Mucosa of stomach (tissue), 1 donor: ENCODE data around the gene UNC5B.
A peak's percentile ranks its signal among the peaks of the same experiment; 100 is the strongest.

ENCODE experiments used
- H3K27me3 ChIP-seq: one replicate; pipeline ENCODE4 v1.7.0; 2013; ENCODE audit warnings: mild to moderate bottlenecking, low read length; ENCODE audit not compliant: control insufficient read depth, insufficient read depth
- H3K36me3 ChIP-seq: one replicate; pipeline ENCODE4 v1.7.0; 2013; ENCODE audit warnings: low read length; ENCODE audit not compliant: control insufficient read depth, insufficient read depth
- H3K4me1 ChIP-seq: one replicate; pipeline ENCODE4 v1.7.0; 2013; ENCODE audit warnings: mild to moderate bottlenecking, low read length; ENCODE audit not compliant: control insufficient read depth, insufficient read depth
- H3K4me3 ChIP-seq: one replicate; pipeline ENCODE4 v1.7.0; 2013; ENCODE audit warnings: low read length
- H3K9ac ChIP-seq: one replicate; pipeline ENCODE4 v1.7.0; 2013; ENCODE audit warnings: mild to moderate bottlenecking, low read length, moderate library complexity
- H3K9me3 ChIP-seq: one replicate; pipeline ENCODE4 v1.7.0; 2013; ENCODE audit warnings: mild to moderate bottlenecking, low read length, moderate library complexity; ENCODE audit not compliant: control insufficient read depth
- donor health status: Pancreatic carcinoma.

Gene UNC5B

GRCh38 chr10:71212318-71213126, at the start of gene UNC5B:
TSS of gene UNC5B (plus strand) at chr10:71212570. CDS start at chr10:71212986, 416 bp downstream.
- Histone ChIP-seq H3K9me3 (no peaks in the 10 kb centered on the region), H3K4me1 (peaks cover 27% of the 10 kb centered on the region), H3K4me3 (peak within 1 kb of the TSS; percentile 61), H3K27me3 (peaks cover 29% of the 10 kb centered on the region), H3K36me3 (no peaks in the 10 kb centered on the region), H3K9ac (peak within 1 kb of the TSS; percentile 88)

DNA sequence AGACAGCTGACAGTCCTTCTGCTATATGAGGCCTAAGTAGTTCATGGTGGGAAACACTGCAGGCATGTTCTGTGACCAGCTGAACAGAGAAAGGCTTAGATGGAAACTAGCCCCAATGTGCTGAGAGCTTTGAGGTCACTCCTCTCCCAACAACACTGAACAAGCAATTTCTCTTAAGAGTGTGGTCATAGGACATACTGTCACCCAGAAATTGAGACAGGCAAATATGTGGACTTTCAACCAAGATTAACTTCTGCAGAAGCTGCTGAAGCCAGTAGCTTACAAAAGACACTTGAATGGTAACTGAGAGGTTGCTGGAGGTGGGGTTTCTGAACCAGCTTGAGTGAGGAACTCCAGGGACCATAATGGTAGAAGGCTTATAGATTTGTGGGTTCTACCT, 38.9 kb upstream of the UNC5B start:
- Histone ChIP-seq H3K4me3 (no peak overlapping the region), H3K9me3 (no peaks in the 10 kb centered on the region), H3K27me3 (peaks cover 14% of the 10 kb centered on the region), H3K36me3 (no peaks in the 10 kb centered on the region), H3K4me1 (no peaks in the 10 kb centered on the region), H3K9ac (no peak overlapping the region)

GRCh38 chr10:71176661-71177060, 35.7 kb upstream of the UNC5B start:
- Histone ChIP-seq H3K4me3 (no peak overlapping the region), H3K9ac (no peak overlapping the region), H3K36me3 (no peaks in the 10 kb centered on the region), H3K9me3 (no peaks in the 10 kb centered on the region), H3K27me3 (peaks cover 7% of the 10 kb centered on the region), H3K4me1 (no peaks in the 10 kb centered on the region)

DNA sequence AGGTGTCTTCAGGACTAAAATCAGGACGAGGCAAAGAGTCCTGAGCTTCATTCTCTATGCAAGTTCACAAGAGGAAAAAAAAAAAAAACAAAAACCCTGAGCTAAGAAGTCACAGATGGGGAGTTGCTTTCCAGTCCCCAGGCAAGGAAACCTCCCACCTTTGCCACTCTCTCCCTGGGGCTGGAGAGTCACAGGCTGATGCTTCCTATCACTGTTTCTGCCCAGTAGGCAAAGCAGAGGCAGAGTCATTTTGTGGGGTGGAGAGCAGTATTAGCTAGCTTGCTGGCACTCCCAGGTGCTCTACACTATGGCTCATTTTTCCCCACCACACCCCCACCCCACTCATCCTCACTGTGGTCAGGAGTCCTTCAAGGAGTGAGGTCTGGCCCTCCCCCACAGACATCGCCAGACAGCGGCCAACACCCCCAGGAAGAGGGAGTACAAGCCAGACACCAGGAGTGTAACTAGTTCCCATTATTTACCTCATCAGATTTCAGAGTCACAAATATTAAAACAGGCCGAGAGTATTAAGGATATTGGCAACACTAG, 34.6 kb upstream of the UNC5B start:
- no peak overlapping the region for H3K4me3 ChIP-seq
- H3K4me1 ChIP-seq, result no peaks in the 10 kb centered on the region
- H3K9ac ChIP-seq, result no peak overlapping the region
- no peaks in the 10 kb centered on the region for H3K9me3 ChIP-seq
- no peaks in the 10 kb centered on the region for H3K36me3 ChIP-seq
- peaks cover 7% of the 10 kb centered on the region for H3K27me3 ChIP-seq

- no peaks in the 10 kb centered on the region for H3K36me3 ChIP-seq
- H3K9ac ChIP-seq, result no peak overlapping the region
- H3K4me1 ChIP-seq, result no peaks in the 10 kb centered on the region
- H3K4me3 ChIP-seq, result no peak overlapping the region
- peaks cover 1% of the 10 kb centered on the region for H3K27me3 ChIP-seq
- no peaks in the 10 kb centered on the region for H3K9me3 ChIP-seq
Measured at GRCh38 chr10:71178880-71179279, 33.5 kb upstream of the UNC5B start.

GRCh38 chr10:71179382-71179781, 33.0 kb upstream of the UNC5B start:
- Histone ChIP-seq H3K9ac (no peak overlapping the region), H3K4me1 (no peaks in the 10 kb centered on the region)

GRCh38 chr10:71184421-71184820, 27.9 kb upstream of the UNC5B start:
- Histone ChIP-seq H3K36me3 (no peaks in the 10 kb centered on the region), H3K27me3 (peaks cover 8% of the 10 kb centered on the region), H3K4me1 (no peaks in the 10 kb centered on the region), H3K9ac (no peak overlapping the region), H3K9me3 (no peaks in the 10 kb centered on the region), H3K4me3 (no peak overlapping the region)

More at GRCh38 chr10:71179382-71179781, 33.0 kb upstream of the UNC5B start:
- no peaks in the 10 kb centered on the region for H3K9me3 ChIP-seq
- no peaks in the 10 kb centered on the region for H3K36me3 ChIP-seq
- H3K4me3 ChIP-seq, result no peak overlapping the region
- peaks cover 3% of the 10 kb centered on the region for H3K27me3 ChIP-seq

DNA sequence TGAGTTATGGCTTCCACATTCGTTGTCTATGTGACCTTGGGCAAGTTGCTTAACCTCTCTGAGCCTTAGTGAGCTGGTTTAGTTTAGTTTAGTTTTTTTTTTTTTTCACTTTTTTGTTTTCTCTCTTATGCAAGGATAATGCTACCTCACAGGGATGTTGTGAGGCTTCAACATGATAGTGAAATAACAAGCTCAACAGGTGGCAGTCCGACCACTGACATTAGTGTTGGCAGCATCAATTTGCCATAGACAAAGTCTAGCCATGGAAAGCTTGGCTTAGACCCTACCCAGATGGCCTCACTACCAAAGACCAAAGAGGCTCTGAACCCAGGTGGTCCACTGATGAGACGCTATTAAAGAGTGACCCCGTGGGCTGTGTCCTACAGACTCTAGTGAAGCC, 27.2 kb upstream of the UNC5B start:
- Histone ChIP-seq H3K27me3 (peaks cover 8% of the 10 kb centered on the region), H3K36me3 (no peaks in the 10 kb centered on the region), H3K4me3 (no peak overlapping the region), H3K9me3 (no peaks in the 10 kb centered on the region), H3K4me1 (no peaks in the 10 kb centered on the region), H3K9ac (no peak overlapping the region)

GRCh38 chr10:71187197-71187596, 25.2 kb upstream of the UNC5B start:
- H3K4me3 ChIP-seq, result no peak overlapping the region
- H3K4me1 ChIP-seq, result no peaks in the 10 kb centered on the region
- H3K36me3 ChIP-seq, result no peaks in the 10 kb centered on the region
- H3K27me3 ChIP-seq, result peaks cover 16% of the 10 kb centered on the region
- H3K9me3 ChIP-seq, result no peaks in the 10 kb centered on the region
- H3K9ac ChIP-seq, result no peak overlapping the region

DNA sequence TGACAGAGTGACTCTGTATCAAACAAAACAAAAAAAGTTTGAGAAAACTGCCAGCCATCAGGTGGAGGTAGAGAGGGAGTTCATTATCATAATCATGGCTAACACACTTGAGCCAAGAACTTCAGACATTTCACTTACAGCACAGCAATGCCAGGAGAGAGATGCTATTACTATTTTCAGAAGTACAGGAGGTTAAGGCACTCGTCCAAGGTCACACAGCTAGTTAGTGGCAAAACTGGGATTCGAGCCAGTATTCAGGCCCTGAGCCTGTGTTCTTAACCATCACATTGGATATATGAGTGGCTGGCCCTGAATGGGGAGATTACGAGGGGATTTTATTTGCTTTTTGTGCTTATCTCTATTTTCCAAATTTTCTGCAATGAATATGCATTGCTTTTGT, 24.8 kb upstream of the UNC5B start:
- Histone ChIP-seq H3K36me3 (no peaks in the 10 kb centered on the region), H3K4me1 (no peaks in the 10 kb centered on the region), H3K9me3 (no peaks in the 10 kb centered on the region), H3K27me3 (peaks cover 16% of the 10 kb centered on the region), H3K4me3 (no peak overlapping the region), H3K9ac (no peak overlapping the region)

DNA sequence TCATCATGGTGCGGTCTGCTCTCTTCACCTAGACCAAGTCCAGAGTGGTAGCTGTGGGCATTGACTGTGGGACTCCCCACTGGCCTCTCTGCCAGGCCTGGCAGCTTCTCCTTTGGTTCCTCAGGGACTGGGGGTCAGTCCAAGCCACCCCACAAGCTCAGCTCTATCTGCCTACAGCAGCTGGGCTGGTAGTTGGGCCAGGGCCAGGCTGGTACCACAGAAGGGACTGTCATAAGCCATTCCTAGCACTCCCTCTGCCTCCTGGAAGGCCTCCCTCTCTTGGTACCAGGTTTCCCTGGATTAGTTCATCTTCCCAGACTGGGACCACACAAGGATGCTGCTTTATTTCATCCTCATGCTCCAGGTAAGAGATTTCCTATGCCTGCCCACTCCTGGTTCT, 24.2 kb upstream of the UNC5B start:
- Histone ChIP-seq H3K4me3 (no peak overlapping the region), H3K9me3 (no peaks in the 10 kb centered on the region), H3K36me3 (no peaks in the 10 kb centered on the region), H3K27me3 (peaks cover 16% of the 10 kb centered on the region), H3K4me1 (no peaks in the 10 kb centered on the region), H3K9ac (no peak overlapping the region)

- Histone ChIP-seq H3K4me3 (no peak overlapping the region), H3K9ac (no peak overlapping the region), H3K9me3 (no peaks in the 10 kb centered on the region), H3K36me3 (no peaks in the 10 kb centered on the region), H3K27me3 (peaks cover 9% of the 10 kb centered on the region), H3K4me1 (no peaks in the 10 kb centered on the region)
Measured at GRCh38 chr10:71191019-71191418, 21.4 kb upstream of the UNC5B start.
